ENCODE results near the gene IL13.

IL13 gene

DNA sequence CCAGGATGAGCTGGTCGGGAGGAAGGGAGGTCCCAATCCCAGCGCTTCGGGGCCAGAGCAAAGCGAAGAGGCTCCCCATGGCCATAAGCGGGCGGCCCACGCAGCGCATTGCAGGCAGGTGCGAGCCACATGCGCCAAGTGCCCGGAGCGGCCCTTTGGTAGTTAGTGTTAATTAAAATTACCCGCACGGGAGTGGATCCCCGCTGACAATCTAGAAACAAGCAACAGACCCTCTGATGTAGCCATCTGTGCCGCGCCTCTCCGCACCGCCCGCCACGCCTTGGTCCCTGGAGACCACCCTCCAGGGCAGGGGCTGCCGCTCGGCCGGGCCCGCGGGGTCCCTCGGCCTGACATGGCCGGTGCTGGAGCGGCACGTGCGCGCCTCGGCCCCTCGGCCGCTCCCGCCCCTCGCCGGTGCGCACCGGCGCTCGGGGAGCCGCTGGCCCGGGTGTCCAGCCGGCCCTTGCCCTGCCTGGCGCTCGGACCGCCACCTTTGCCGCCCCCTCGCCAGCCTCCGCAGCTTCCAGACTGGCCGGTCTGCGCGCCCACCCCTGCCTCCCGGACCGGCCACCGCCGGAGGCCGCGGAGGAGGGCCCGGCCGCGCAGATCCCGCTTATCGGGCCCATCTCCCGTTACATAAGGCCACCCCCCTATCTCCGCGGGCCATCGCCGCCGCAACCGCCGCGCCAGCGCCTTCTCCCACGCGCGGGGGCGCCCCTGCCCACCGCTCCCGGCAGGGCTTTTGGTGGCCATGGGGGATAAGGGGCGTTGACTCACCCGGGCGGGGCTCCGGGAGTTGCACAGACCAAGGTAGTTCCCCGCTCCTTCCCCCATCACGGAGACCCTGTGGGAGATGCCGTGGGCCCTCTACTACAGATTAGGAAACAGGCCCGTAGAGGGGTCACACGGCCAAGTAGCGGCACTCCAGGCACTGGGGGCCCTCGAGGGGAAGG lies 1.9 kb upstream of the IL13 start:
- FAIRE-seq (no peak), DNase-seq (ENCODE audit: insufficient read length, low spot score) (no peak)

DNA sequence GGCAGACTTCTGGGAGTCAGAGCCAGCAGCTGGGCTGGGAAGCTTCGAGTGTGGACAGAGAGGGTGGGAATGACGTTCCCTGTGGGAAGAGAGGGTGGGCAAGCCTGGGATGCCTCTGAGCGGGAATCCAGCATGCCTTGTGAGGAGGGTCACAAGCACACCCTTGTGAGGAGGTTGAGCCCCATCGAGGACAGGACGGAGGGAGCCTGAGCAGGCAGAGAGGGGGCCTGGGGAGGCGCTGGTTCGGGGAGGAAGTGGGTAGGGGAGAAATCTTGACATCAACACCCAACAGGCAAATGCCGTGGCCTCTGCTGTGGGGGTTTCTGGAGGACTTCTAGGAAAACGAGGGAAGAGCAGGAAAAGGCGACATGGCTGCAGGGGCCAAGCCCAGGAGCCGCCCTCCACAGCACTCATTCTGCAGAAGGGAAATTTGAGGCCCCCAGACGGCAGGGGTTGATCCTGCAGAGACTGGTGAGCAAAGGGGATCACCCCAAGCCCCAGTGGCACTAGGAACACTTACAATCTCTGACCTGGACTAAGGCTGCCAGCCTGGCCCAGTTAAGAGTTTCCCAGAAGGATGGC lies 1.1 kb upstream of the IL13 start:
- no peak for FAIRE-seq
- DNase-seq (ENCODE audit: insufficient read length, low spot score), result no peak

DNA sequence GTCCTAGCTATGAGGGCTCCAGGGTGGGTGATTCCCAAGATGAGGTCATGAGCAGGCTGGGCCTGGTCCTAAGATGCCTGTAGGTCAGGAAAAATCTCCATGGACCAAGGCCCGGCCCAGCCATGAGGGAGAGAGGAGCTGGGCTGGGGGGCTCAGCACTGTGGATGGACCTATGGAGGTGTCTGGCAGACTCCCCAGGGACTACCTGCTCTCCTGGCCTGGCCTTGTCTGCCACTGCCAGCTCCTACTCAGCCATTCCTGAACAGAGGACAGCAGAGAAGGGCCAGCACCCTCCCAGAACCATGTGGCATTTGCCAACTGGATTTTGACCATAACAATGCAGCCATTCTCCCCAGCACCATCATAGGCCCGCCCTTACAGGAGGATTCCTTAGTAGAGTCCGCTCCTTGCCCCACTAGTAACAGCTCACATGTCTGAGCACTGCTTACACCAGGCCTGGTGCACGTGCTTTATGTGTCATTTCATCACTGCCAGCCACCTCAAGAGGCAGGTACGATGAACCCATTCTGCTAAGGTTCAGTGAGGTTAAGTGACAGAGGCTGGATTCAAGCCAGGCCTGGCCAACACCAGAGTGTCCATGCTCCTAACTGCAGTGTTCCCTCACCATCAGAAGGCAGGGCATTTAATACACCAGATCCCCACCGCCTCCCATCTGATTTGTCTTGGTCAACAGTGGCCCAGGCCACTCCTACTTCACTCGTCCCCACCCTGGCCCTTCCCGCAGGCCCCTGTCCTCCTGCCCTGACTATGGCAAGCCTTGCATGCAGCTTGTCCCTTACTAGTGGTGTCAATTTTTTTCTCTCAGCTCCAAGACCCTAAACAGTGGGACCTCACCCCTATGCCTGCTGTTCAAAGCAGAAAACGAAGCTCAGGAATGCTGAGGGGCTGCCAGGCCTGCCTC lies 669 bp downstream of the IL13 start:
- FAIRE-seq (no peak), DNase-seq (ENCODE audit: insufficient read length, low spot score) (no peak)

DNA sequence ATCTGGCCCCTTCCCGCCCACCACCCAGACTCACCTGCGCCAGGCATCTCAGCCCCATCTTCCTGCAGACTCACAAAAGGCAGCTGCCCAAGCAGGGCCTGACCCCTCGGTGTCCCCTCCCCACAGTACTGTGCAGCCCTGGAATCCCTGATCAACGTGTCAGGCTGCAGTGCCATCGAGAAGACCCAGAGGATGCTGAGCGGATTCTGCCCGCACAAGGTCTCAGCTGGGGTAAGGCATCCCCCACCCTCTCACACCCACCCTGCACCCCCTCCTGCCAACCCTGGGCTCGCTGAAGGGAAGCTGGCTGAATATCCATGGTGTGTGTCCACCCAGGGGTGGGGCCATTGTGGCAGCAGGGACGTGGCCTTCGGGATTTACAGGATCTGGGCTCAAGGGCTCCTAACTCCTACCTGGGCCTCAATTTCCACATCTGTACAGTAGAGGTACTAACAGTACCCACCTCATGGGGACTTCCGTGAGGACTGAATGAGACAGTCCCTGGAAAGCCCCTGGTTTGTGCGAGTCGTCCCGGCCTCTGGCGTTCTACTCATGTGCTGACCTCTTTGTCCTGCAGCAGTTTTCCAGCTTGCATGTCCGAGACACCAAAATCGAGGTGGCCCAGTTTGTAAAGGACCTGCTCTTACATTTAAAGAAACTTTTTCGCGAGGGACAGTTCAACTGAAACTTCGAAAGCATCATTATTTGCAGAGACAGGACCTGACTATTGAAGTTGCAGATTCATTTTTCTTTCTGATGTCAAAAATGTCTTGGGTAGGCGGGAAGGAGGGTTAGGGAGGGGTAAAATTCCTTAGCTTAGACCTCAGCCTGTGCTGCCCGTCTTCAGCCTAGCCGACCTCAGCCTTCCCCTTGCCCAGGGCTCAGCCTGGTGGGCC lies 1.9 kb downstream of the IL13 start:
- FAIRE-seq (no peak), DNase-seq (ENCODE audit: insufficient read length, low spot score) (no peak)

DNA sequence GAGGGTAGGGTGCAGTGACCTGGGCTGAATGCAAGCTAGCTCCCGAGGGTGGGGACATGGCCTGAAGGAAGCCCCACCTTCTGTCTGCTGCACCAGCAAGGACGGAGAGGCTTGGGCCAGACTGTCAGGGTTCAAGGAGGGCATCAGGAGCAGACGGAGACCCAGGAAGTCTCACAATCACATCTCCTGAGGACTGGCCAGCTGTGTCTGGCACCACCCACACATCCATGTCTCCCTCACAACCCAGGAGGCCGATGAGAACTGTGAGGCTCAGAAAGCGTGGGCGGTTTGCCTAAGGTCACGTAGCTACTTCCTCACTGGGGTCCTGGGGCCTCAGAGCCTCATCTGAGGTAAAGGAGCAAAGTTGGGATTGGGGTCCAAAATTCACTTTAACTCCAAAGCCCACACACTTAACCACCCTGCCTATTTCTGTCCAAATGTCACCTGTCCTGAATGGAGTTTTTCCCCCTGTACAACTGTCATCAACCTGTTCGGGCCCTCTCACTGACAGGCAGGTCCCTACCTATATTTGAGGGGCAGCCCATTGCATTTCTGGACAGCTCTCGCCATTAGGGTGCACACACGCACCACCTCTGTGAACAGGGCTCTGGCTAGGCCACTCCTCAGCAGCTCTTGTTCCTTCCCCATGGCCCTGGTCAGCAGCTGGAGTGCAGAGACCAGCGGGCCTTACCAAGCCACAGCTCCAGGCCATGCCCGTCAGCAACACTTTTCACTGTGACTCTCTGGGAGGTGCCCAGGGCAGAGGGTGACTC lies 3.4 kb downstream of the IL13 start:
- no peak for DNase-seq (ENCODE audit: insufficient read length, low spot score)
- no peak for FAIRE-seq

DNA sequence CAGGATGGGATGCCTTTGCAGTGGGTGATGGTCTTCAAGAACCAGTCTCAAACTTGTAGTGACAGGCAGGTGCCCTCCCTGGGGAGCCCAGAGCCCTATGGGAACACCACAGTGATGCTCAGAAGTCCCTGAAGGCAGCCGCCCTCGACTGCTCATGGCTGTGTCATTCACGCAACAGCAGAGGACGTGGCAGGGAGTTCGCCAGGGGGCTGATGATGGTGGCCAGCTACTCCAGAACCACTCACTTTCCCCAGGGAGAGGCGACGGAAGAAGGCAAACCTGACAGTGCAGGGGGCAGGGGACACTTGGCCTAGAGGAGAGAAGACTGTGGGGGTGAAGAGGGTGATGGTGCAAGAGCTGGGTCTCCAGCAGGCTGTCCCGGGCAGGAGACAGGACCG lies 4.0 kb downstream of the IL13 start:
- FAIRE-seq (no peak), DNase-seq (ENCODE audit: insufficient read length, low spot score) (no peak)

DNA sequence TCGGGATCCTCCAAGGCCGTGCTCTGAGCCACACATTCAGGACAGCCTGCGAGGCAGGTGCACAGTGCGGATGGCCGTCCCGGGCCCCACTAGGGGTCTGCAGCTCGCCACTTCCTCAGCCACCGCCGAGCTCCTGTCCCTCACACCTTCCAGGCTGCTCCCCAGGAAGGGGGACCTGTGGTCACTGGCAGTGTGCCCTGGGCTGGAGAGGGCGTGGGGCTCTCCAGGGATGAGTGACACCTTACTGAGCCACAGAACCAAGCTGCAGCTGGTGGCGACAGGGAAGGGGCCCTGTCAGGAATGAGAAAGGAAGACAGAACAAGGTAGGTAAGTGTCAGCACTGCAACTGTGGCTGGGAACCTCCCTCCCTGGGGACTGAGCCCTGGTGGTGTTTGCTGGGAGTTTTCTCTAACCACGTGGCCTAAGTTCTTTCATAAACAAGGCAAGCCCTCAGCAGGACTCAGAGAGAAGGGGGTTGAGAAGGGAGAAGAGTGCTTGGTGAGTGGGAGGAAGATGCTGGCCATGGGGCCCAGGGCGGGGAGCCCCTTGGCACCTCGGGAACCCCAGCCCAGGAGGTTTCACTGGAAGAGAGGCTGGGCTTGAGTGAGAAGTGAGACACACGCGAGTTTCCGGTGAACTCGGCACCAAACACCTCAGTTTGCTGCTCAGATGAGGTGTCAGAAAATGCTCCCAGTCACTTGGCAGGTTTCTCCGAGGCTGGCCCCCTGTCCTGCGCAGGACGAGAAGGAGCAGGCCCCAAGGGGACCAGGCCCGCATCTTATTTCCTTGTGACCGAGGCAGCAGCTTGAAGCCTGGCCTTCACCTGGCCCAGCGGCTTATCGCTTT lies 5.2 kb downstream of the IL13 start:
- DNase-seq (ENCODE audit: insufficient read length, low spot score) (no peak), FAIRE-seq (no peak)

DNA sequence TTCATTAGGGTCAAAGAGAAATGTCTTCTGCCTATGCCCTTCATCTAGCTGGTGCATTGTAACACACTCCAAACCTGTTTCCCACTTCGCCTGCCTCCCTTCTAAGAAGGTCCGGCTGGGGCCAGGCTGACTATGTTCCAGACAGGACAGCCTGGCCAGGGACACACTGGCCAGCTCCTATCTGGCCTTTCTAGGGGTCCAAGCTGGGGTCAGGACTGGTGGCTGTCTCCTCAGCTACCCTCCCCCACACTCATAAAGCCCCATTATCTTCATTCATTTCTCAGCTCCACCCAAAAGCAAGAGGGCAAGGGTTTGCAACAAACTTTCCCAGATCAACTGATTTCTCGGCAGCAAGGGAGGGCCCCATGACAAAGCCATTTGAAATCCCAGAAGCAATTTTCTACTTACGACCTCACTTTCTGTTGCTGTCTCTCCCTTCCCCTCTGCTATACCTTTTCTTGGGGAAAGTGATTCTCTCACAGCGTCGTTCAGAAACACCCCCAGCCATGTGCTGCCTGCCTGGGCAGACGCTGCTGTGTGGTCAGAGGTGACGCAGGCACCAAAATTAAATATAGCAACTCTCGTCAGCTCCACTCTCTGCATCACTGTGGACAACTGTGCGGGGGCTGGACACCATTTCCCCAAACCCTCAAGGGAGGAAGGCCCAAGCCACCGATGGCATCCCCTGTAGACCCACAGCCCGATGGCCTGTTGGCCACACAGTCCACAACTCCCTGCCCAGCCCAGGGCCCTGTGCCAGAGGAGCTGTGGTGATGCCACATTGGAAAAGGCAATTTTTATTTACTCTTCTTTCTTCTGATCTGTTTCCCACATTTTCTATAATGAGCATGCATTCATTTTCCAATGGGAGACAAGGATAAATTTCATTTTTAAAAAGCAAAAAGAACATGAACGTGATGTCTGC lies 6.1 kb downstream of the IL13 start:
- no peak for DNase-seq (ENCODE audit: insufficient read length, low spot score)
- FAIRE-seq, result no peak

DNA sequence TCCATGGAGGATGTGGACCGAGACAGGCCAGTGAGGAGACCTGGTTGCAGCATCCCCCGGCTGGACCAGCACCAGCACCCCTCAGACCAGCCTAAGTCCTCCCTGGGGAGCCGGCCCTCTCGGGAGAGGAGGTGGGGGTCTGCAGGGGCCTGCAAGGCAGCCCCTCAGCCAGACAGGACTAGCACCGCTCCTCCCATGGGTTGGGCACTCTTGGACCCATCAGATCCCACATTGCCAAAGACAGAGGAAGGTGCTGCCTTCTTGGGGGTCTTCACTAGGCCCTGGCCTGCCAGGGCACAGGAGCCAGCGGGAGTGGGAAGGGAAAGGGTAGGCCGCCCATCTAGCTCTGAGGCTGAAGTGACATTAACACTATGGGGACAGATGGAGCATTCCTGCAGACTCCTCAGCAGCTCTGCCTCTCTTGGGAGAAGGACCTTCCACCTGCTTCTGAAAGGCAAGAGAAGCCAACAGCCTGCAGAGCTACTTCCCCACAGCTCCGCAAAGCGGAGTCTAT lies 6.8 kb downstream of the IL13 start:
- no peak for FAIRE-seq
- no peak for DNase-seq (ENCODE audit: insufficient read length, low spot score)

DNA sequence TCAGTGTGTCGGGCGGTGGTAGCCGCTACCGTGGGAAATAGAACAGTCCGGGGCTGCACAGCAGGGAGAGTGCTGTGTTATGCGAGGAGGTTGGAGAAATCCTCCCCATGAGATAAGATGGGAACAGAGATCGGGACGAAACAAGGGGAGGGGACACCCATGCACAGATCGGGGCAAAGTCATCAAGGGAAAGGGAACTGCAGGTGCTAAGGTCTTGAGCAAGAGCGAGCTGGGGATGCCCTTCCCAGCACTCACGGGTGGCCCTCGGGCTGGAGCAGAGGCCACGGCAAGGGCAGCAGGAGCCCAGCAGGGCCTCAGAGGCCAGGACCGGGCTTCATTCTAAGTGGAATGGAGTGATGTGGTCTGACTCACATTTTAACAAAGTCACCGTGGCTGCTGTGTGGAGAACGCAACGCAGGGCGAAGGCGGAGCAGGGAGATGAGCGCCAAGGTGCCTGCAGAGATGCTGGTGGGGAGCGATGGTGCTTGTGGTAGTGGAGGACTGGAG lies 7.7 kb downstream of the IL13 start:
- FAIRE-seq, result no peak

DNA sequence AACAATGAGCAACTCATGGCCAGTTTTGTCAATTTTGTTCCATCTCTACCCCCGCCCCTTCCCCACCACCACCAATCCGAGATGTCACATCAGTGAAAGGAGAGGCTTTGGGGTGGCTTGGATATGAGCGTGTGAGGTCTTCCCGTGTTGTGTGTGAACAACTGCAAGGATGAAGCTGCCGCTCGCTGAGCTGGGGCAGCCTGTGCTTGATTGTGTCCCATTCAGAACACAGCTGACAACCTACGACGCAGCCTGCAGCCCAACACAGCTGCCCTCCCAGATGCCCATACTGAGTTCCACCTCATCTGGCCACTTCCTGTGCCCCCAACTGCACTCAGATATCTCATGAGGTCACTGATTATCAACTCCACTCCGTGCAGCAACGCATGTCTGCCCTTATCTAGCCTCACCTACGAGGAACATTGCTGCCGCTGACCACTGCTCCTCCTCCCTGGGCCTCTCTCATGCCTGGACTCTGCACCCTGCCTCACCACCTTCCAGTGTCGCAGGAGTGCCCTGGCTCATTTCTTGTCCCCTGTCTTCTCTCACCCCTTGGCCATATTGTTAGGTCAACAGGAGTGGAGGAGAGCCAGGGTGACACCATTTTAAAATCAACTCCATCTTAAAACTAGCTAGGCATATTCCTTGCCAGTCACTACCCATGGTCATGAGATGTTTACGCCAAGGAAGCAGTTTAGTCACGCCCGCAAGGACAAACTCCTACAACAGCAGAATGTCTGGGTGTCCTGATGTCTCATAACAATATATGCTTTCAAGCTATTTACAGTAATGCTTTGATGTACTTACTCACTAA lies 8.5 kb downstream of the IL13 start:
- no peak for DNase-seq (ENCODE audit: insufficient read length, low spot score)
- FAIRE-seq, result no peak

More for the DNA sequence above, 7.7 kb downstream of the IL13 start:
- DNase-seq (ENCODE audit: insufficient read length, low spot score), result no peak

DNA sequence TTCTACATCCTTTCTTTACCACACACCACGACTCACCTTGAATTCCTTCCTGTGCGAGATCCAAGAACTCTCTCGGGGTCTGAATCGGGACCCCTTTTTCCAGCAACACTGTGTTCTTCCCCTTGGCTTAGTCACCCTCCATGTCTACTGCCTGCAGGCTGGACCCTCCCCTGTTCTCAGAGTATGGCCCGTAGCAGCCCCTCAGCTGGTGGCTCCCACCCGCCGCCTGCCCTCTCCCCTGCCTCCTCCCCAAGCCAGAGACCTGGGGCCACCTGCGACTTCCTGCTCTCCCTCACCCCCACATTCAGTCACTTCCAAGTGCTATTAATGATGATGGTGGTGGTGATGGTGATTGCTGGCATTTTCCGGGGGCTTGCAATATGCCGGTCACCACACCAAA lies 9.3 kb downstream of the IL13 start:
- no peak for FAIRE-seq
- no peak for DNase-seq (ENCODE audit: insufficient read length, low spot score)

DNA sequence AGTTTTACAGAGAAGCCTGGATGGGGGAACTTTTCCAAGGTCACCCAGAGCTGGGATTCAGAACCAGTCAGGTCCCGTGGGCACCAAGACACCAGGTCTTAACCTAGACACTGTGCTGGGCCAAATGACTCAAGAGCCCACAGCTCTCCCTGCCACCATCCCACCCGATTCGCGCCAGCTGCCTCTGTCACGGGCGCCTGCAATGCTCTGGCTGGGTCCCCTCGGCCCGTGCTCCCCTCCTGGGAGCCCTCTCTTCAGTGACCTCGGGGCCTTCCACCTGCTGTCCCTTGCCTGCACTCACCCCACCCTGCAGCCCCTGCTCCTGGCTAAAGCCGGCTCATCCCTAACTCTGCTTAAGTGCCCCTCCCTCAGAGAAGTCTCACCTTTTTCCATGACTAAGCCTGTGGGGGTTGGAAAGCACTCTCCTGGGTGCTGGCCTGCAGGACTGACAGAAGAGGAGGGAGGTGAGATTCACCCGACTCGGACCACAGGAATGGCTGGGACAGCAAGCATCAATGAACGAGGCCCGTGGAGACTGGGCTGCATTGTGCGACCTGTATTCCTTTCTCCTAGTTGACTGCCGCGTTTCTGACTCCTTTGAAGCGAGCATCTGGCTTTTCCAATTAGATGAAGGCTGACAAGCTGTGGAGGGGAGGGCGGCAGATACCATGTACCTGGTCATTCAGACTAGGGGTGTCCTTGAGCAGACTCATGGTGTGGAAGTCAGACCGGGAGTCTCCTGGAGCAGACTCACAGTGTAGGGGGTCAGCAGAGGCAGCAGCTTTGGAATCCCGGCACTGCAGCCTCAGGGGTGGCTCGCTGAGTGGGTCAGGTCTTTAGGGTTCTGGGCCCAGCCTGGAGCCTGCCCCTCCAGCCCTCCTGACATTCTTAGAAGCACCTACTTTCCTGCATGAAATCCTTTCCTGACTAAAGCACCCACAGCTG lies 10.1 kb downstream of the IL13 start:
- FAIRE-seq, result no peak
- no peak for DNase-seq (ENCODE audit: insufficient read length, low spot score)

DNA sequence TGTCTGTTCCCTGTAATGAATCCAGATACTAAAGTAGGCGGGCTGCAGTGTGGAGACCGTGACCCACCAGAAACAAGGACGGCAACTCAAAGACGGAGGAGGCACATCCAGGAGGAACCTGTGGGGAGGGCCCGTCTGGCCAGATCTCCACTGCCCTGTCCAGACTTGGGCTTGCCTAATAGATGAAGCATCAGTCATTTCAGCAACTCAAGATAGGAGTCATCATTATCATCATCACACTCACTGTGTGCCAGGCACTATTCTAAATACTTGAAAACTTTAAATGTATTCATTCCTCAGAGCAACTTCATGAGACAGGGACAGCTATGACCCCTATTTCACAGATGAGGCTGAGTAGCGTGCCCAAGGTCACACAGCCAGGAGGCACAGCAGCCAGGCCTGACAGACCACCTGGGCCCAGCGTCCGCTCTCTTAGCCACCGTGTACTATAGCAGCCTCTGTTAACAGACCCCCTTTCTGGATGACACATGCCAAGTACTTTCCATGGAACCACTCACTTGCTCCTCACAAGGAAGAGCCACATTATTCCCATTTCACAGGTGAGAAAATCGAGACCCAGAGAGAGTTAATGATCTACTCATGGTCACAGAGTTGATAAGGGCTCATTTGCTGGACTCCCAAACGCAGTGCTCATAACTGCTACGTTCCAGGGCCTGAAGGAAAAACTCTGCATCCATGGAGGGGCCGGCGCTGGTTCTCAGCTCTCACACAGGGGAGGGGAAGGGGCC lies 10.9 kb downstream of the IL13 start:
- no peak for FAIRE-seq
- no peak for DNase-seq (ENCODE audit: insufficient read length, low spot score)

DNA sequence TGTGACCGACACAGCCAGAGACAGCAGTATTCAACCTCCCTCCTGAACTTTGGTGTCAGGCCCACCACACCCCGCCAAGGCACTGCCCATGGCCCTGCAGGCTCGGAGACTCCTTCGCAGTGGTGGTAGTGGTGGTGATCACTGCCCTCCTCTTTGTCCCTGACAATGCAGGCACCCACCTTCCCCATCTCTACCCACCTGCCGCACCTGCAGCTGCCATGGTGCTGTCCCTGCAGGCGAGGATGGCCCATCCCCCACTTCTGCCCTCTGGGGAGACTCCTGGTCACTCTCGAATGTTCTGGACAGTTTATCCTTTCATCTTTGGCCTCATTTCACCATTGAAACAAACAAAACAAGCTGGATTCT lies 11.5 kb downstream of the IL13 start:
- no peak for DNase-seq (ENCODE audit: insufficient read length, low spot score)
- no peak for FAIRE-seq

Measured in HTR-8/SVneo (cell line).